GM19328 (cell line): Measurements from ENCODE around the gene AKAP13.
"Not testable (repeated sequence)": the region's sequence is repeated elsewhere in the genome, so short reads cannot be mapped to it uniquely, and the experiment has no call there.

Experiments
- ATAC-seq: cut with Tn5 transposase; IDR thresholded peaks from one replicate; pipeline ENCODE4 v1.9.1; 2021; ENCODE audit warnings: mild to moderate bottlenecking, moderate library complexity; ENCODE audit not compliant: unreplicated experiment

The AKAP13 gene

DNA sequence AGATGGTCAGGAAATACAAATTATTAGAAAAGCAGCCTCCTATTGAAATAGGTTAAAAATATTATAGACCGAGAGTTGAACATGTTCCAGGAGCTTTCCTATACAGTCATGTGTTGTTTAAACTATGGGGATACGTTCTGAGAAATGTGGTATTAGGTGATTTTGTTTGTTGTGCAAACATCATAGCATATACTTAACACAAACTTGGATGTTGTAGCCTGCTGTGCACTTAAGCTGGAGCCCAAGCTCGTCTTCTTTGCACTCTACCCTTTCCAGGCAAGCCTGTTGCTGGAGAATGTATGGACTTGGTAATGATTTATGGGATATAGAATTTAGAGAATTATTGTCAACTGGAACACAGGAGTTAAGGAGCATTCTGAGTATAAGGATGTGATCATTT, 140.2 kb downstream of the AKAP13 start:
- no peak for ATAC-seq

DNA sequence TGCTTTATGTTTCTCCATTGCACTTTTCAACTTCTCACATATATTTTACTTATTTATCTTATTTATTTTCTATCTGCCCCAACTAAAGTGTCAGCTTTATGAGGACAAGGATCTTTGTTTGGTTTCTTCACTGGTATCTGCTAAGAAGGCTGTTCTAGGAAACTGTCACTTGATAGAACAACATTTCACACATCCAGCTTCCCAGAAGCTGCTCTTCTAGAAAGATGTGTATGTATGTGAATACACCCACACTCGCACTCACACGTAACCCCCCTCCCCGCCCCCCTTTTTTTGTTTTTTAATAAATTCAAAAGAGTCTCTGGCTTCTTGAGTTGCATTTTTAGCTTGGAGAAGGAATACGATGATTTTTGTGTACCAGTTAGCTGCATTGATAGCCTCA, 143.1 kb downstream of the AKAP13 start:
- ATAC-seq, result no peak

- ATAC-seq, result no peak
Observed at GRCh38 chr15:85525755-85526154, 145.4 kb downstream of the AKAP13 start.

- no peak for ATAC-seq
Observed at GRCh38 chr15:85527895-85528294, 147.5 kb downstream of the AKAP13 start.

DNA sequence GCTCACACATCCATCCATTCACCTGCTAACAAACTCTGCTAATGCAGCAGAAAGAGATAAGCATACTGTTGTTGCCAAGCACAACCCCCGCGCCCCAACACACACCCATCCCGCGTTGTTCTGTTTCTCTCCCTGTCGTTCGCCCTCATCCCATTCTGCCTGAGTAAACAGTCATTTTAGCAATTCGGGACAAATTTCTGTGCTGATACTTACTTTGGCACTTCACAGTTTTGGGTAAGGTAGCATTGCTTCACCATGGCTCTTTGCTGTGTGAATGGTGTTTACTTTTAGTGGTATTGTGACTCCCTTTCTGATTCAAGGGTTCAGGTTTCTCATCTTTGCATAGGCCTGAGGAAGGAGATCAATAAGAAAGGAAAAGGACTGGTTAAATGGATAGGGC, 149.7 kb downstream of the AKAP13 start:
- ATAC-seq, result no peak

GRCh38 chr15:85531083-85531482, 150.7 kb downstream of the AKAP13 start:
- ATAC-seq, result no peak

- no peak for ATAC-seq
Observed at GRCh38 chr15:85532689-85533088, 152.3 kb downstream of the AKAP13 start.

DNA sequence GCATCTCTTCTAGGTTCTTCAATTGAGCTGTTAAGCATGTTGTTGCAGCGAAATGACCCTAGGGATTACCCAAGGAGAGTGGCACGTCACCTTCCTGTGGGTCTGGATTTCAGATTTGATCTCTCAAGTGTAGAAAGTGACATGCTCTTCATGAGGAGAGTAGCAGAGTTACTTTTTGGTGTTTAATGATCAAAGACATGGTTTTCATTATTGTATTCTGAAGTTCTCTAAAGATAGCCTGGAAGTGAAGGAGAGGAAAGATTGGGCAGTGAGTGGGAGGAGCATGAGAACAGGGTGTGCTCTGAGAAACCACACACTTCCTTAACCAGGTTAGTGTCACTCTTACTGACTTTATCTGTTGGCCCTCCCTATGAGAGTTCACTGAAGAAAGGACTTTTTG, 153.6 kb downstream of the AKAP13 start:
- peak; percentile 84 for ATAC-seq

GRCh38 chr15:85535533-85536330, 155.3 kb downstream of the AKAP13 start:
- not testable (repeated sequence) for ATAC-seq

- ATAC-seq, result no peak
Observed at GRCh38 chr15:85536341-85536740, 155.9 kb downstream of the AKAP13 start.

- ATAC-seq, result no peak
Observed at GRCh38 chr15:85539491-85539890, 159.1 kb downstream of the AKAP13 start.

GRCh38 chr15:85540085-85540797, 159.8 kb downstream of the AKAP13 start:
- ATAC-seq, result no peak

DNA sequence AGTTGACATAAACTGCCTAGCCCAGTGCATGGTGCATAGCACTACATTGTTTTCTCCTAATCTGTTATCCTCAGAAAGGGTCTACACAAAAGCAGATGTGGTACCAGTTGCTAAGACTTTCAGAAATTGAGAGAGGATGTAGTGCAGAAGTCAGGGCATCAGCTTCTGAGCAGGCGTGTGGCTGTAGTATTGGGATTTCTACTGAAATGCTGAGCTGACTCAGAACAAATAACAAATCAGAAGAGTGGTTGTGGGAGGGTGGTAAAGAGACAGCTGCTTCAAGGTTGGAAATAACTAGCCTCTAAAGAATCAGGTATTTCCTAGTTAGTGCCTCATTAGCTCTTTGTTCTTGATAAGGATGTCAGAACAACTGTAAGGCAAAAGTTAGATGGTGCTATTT, 161.3 kb downstream of the AKAP13 start:
- ATAC-seq, result no peak

GRCh38 chr15:85542488-85542887, 162.1 kb downstream of the AKAP13 start:
- no peak for ATAC-seq

- no peak for ATAC-seq
Observed at GRCh38 chr15:85542895-85543331, 162.5 kb downstream of the AKAP13 start.

DNA sequence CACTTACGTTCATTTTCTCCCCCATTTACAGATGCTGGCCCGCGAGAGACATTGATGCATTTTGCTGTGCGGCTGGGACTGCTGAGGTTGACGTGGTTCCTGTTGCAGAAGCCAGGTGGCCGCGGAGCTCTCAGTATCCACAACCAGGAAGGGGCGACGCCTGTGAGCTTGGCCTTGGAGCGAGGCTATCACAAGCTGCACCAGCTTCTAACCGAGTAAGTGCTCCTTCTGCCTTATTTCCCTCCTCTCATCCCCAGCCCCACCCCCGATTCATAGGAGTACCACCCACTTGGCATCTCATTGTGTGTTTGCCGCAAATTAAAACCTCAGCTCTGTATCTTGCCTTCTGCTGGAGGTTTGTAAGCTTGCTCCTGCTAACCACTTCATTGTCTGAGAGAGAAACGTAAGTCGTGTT, 163.3 kb downstream of the AKAP13 start:
- ATAC-seq, result no peak

DNA sequence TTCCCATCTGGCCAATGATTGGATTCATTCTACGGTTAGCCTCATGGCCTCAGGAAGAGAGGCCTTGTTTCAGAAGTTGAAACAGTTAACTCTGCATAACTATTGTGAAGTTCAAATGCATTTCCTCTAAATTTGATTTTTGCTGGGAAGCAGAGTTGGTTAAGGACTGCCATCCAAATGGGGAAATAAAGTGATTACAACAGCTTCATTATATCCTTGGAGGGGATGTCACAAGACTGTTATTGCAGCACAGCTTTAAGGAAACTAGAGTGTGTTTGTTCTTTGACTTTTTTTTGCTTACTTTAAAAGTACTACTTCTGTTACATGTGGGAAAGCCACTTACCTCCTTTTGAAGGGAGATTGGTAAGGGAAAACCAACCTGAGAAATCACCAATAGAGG, 164.8 kb downstream of the AKAP13 start:
- ATAC-seq, result no peak

- no peak for ATAC-seq
Observed at GRCh38 chr15:85545752-85546151, 165.3 kb downstream of the AKAP13 start.

- no peak for ATAC-seq
Observed at GRCh38 chr15:85547386-85547785, 167.0 kb downstream of the AKAP13 start.

DNA sequence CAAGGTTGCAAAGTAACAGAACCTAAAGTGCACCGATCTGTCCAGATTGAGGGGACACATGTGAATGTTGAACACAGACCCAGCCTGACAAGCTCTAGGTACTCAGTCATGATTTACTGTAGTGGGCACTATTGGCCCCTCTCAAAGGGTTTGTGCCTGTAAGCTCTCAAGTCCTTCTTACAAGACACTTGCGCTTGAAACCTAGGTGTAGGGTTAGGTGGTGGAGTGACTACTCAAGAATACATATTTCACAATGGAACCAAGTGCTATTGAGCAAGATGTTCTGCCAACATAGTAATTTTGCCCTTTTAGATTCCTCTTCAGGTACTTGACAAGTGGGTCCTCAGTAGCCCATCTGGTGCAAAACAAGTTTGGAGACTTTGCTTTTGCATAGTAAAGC, 169.9 kb downstream of the AKAP13 start:
- ATAC-seq, result no peak

GRCh38 chr15:85551221-85551832, 170.9 kb downstream of the AKAP13 start:
- no peak for ATAC-seq
